GM18507 (cell line): Measurements from ENCODE around the gene KCNT1.

Experiments used
- DNase-seq: peaks from one replicate; pipeline ENCODE4 v3.0.0; 2011; ENCODE audit warnings: low read depth; ENCODE audit not compliant: insufficient read length; ENCODE audit errors: extremely low spot score
- FAIRE-seq: peaks from 2 replicates; lab custom pipeline; 2011; peaks lifted over from hg19 to GRCh38; lab: Jason Lieb, UNC

The KCNT1 gene

GRCh38 chr9:135739271-135740220 is 37.6 kb downstream of the KCNT1 start:
- no peak for FAIRE-seq
- no peak for DNase-seq

- no peak for FAIRE-seq
- DNase-seq = no peak
Observed at GRCh38 chr9:135741276-135742219, 39.6 kb downstream of the KCNT1 start.

GRCh38 chr9:135743021-135743420 is 41.0 kb downstream of the KCNT1 start:
- DNase-seq (no peak), FAIRE-seq (no peak)

GRCh38 chr9:135743546-135744332 is 41.8 kb downstream of the KCNT1 start:
- no peak for FAIRE-seq

GRCh38 chr9:135744333-135745070 is 42.5 kb downstream of the KCNT1 start:
- DNase-seq = no peak
- no peak for FAIRE-seq

More at GRCh38 chr9:135743546-135744332, 41.8 kb downstream of the KCNT1 start:
- DNase-seq = no peak

GRCh38 chr9:135745189-135745588 is 43.2 kb downstream of the KCNT1 start:
- DNase-seq = no peak
- FAIRE-seq = no peak

- FAIRE-seq (no peak), DNase-seq (no peak)
Observed at GRCh38 chr9:135745686-135746324, 43.8 kb downstream of the KCNT1 start.

- DNase-seq (no peak), FAIRE-seq (no peak)
Observed at GRCh38 chr9:135746565-135746964, 44.6 kb downstream of the KCNT1 start.

- no peak for FAIRE-seq
Observed at GRCh38 chr9:135747311-135747710, 45.3 kb downstream of the KCNT1 start.

GRCh38 chr9:135748676-135749075 is 46.7 kb downstream of the KCNT1 start:
- FAIRE-seq (no peak), DNase-seq (no peak)

More at GRCh38 chr9:135747311-135747710, 45.3 kb downstream of the KCNT1 start:
- no peak for DNase-seq

GRCh38 chr9:135749171-135750045 is 47.4 kb downstream of the KCNT1 start:
- FAIRE-seq = no peak

GRCh38 chr9:135750786-135751185 is 48.8 kb downstream of the KCNT1 start:
- no peak for FAIRE-seq
- DNase-seq = no peak

More at GRCh38 chr9:135749171-135750045, 47.4 kb downstream of the KCNT1 start:
- no peak for DNase-seq

GRCh38 chr9:135751501-135751900 is 49.5 kb downstream of the KCNT1 start:
- FAIRE-seq = no peak
- DNase-seq = no peak

GRCh38 chr9:135752281-135753204 is 50.6 kb downstream of the KCNT1 start:
- FAIRE-seq (no peak), DNase-seq (no peak)

- no peak for DNase-seq
Observed at GRCh38 chr9:135753391-135754105, 51.6 kb downstream of the KCNT1 start.

GRCh38 chr9:135756576-135756975 is 54.6 kb downstream of the KCNT1 start:
- no peak for FAIRE-seq
- no peak for DNase-seq

More at GRCh38 chr9:135753391-135754105, 51.6 kb downstream of the KCNT1 start:
- no peak for FAIRE-seq
